CD4-positive, alpha-beta T cell (primary cell): Measurements from ENCODE around the gene DENND1B. TPM values are rescaled to one million over a fixed set of nuclear protein-coding genes. Genes with fewer than 3 reads are reported as not detected.

Experiments used
- ATAC-seq: fragments of 200-7000 bp; cut with Tn5 transposase; one replicate; pipeline ENCODE4 v1.10.0; 2022; ENCODE audit warnings: mild to moderate bottlenecking; ENCODE audit not compliant: poor library complexity
- CTCF ChIA-PET: fragments of 350-600 bp; sonication (Branson Sonifier 250); formaldehyde crosslinking; loops from one replicate; lab custom pipeline; 2021; ENCODE audit warnings: antibody characterized with exemption, inconsistent platforms; lab: Charles Lee
- POLR2A ChIA-PET: fragments of 350-600 bp; sonication (Branson Sonifier 250); formaldehyde crosslinking; loops from one replicate; lab custom pipeline; 2021; ENCODE audit warnings: antibody characterized with exemption, inconsistent platforms; lab: Charles Lee
- DNase-seq, 14 experiments: peaks; one replicate each; pipeline ENCODE4 v3.0.0-alpha.2; 2013 to 2020; ENCODE audit warnings: mixed read lengths in 2 of 14
- H3K27ac ChIP-seq, 2 donors: one replicate each; pipeline versions ENCODE4 v1.5.1 to v1.7.0; 2013; ENCODE audit warnings: low read length in 2 of 2, low read depth in 1 of 2, mild to moderate bottlenecking in 1 of 2
- H3K27me3 ChIP-seq, 2 experiments: 1 replicate in 1 of 2; 2 replicates in 1 of 2; pipeline versions ENCODE4 v1.6.1 to v1.7.0; 2013; ENCODE audit warnings: low read length in 2 of 2, control low read depth in 1 of 2, mild to moderate bottlenecking in 1 of 2, moderate library complexity in 1 of 2; ENCODE audit not compliant: insufficient read depth in 2 of 2, control insufficient read depth in 1 of 2
- H3K36me3 ChIP-seq: one replicate; pipeline ENCODE4 v1.6.1; 2013; ENCODE audit warnings: low read length, control low read depth; ENCODE audit not compliant: insufficient read depth
- H3K4me1 ChIP-seq: one replicate; pipeline ENCODE4 v1.6.1; 2013; ENCODE audit warnings: low read length, control low read depth; ENCODE audit not compliant: insufficient read depth
- H3K4me3 ChIP-seq: one replicate; pipeline ENCODE4 v1.5.1; 2013; ENCODE audit warnings: mild to moderate bottlenecking, low read length, moderate library complexity
- H3K9me3 ChIP-seq, 2 experiments: 1 replicate in 1 of 2; 2 replicates in 1 of 2; pipeline versions ENCODE4 v1.6.1 to v1.7.0; 2013; ENCODE audit warnings: low read length in 2 of 2, mild to moderate bottlenecking in 2 of 2, control low read depth in 1 of 2, moderate library complexity in 1 of 2; ENCODE audit not compliant: control insufficient read depth in 1 of 2, insufficient read depth in 1 of 2
- H3K27ac Mint-ChIP-seq: one replicate; pipeline ENCODE4 v1.8.0; 2020; ENCODE audit warnings: mixed read lengths
- H3K27me3 Mint-ChIP-seq: one replicate; pipeline ENCODE4 v1.8.0; 2021; ENCODE audit warnings: mixed read lengths
- H3K36me3 Mint-ChIP-seq: one replicate; pipeline ENCODE4 v1.8.0; 2021; ENCODE audit warnings: low read depth, mixed read lengths
- H3K4me1 Mint-ChIP-seq: one replicate; pipeline ENCODE4 v1.8.0; 2021; ENCODE audit warnings: low read depth, mixed read lengths
- H3K4me3 Mint-ChIP-seq: one replicate; pipeline ENCODE4 v1.8.0; 2020; ENCODE audit warnings: mild to moderate bottlenecking, mixed read lengths
- H3K9me3 Mint-ChIP-seq: one replicate; pipeline ENCODE4 v1.8.0; 2020; ENCODE audit warnings: mixed read lengths
- intact Hi-C, 2 experiments: fragments of 100-400 bp; cut with DNase I in 1 of 2; cut with micrococcal nuclease in 1 of 2; formaldehyde crosslinking; loops; one replicate each; pipeline versions ENCODE4 v1.15.1 to v1.9.0; 2023 to 2025; cut with DNase I, micrococcal nuclease
- total RNA-seq, 174 experiments: library from RNA in 2 of 174; stranded (reverse) in 2 of 174; gene quantifications; one replicate each; pipeline ENCODE4 v1.2.3 and lab custom pipeline; 2021 to 2026
- TF ChIP-seq, protein P1 (sequence below): fragments of 200-600 bp; IDR thresholded peaks from one replicate; pipeline ENCODE4 v1.8.0; 2022; ENCODE audit warnings: antibody characterized with exemption, mild to moderate bottlenecking

DENND1B gene
- total RNA-seq, 2 experiments from 2014 or later, result 23.9 to 26.5 TPM

DNA sequence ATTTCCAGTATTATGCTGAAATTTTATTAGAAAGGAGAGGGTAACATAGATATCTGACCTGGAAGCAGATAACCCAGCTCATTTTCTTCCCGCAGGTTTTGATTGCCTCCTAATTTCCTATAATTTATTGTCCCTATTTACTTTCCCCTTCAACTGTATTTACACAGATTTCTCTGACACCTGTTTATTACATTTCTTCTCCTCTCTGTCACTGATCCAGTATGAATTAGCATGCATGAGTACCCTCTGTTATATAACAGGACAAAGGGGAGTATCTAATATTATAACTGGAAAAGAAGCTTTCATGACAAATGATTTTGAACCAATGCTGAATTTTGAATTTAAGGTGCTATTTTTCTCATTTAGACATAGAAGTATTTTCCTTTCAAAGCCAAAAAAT, 37.4 kb downstream of the DENND1B start:
- ChIA-PET CTCF (no interaction called here), POLR2A (interaction anchor here (0.6 kb wide), 1 partner anchor 178 kb away, joined by 3 read pairs; no protein-coding TSS in a partner anchor)
- intact Hi-C loops, result no loop called here
- Mint-ChIP-seq H3K27me3 (no peaks in the 10 kb centered on the region), H3K9me3 (no peaks in the 10 kb centered on the region), H3K4me3 (no peak overlapping the region), H3K36me3 (peaks cover 23% of the 10 kb centered on the region), H3K4me1 (peaks cover 71% of the 10 kb centered on the region), H3K27ac (no peak overlapping the region)
- DNase-seq (no peak), ATAC-seq (no peak)
- TF ChIP-seq, protein P1, sequence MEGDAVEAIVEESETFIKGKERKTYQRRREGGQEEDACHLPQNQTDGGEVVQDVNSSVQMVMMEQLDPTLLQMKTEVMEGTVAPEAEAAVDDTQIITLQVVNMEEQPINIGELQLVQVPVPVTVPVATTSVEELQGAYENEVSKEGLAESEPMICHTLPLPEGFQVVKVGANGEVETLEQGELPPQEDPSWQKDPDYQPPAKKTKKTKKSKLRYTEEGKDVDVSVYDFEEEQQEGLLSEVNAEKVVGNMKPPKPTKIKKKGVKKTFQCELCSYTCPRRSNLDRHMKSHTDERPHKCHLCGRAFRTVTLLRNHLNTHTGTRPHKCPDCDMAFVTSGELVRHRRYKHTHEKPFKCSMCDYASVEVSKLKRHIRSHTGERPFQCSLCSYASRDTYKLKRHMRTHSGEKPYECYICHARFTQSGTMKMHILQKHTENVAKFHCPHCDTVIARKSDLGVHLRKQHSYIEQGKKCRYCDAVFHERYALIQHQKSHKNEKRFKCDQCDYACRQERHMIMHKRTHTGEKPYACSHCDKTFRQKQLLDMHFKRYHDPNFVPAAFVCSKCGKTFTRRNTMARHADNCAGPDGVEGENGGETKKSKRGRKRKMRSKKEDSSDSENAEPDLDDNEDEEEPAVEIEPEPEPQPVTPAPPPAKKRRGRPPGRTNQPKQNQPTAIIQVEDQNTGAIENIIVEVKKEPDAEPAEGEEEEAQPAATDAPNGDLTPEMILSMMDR, result no peak
- Histone ChIP-seq H3K4me3 (no peak overlapping the region), H3K36me3 (peaks cover 4% of the 10 kb centered on the region), H3K27ac (no peak overlapping the region), H3K27me3 (no peaks in the 10 kb centered on the region), H3K4me1 (peaks cover 4% of the 10 kb centered on the region), H3K9me3 (peaks cover 0 to 4% of the 10 kb centered on the region in 2 experiments)

DNA sequence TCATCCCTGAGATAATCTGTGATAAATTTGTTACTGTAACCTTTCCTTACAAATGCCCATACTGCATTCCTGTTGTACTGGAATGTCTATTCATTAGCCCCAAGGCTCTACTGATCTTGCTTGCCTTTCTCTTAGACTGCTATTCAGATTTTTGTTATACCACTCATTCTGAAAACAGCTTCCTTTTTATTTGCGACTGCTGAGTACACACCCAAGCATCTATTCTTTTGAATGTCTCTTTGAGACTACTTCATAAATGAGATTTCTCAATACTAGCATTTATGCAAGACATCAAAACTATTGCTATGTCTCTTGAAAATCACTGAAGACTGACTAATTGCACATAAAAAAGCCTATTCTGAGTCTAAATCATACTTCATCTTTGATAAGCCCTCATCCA, 38.6 kb downstream of the DENND1B start:
- TF ChIP-seq, protein P1, result no peak
- no peak overlapping the region for H3K27ac Mint-ChIP-seq

DNA sequence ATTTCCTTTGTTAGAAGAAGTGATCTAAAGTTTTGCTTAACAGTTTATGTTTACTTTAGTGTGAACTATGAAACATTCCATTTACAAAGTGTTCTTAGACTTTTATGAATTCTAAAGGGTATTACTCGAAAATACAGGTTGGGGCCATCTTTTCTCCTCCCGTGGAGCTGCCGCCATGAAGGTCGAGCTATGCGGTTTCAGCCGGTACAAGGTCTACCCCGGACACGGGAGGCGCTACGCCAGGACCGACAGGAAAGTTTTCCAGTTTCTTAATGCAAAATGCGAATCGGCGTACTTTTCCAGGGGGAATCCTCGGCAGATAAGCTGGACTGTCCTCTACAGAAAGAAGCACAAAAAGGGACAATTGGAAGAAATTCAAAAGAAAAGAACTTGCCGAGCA, 39.8 kb downstream of the DENND1B start:
- no peak overlapping the region for H3K27ac ChIP-seq
- H3K4me3 ChIP-seq, result no peak overlapping the region
- TF ChIP-seq, protein P1, result no peak
- DNase-seq (no peak), ATAC-seq (no peak)
- H3K36me3 Mint-ChIP-seq, result peaks cover 31% of the 10 kb centered on the region
- intact Hi-C loops, result no loop called here
- H3K4me1 Mint-ChIP-seq, result peaks cover 59% of the 10 kb centered on the region
- no peak overlapping the region for H3K4me3 Mint-ChIP-seq
- no peaks in the 10 kb centered on the region for H3K27me3 Mint-ChIP-seq
- ChIA-PET POLR2A (no interaction called here), CTCF (no interaction called here)
- H3K27me3 ChIP-seq, result no peaks in the 10 kb centered on the region
- H3K9me3 ChIP-seq, result peaks cover 0 to 4% of the 10 kb centered on the region in 2 experiments
- H3K36me3 ChIP-seq, result peaks cover 6% of the 10 kb centered on the region
- H3K27ac Mint-ChIP-seq, result no peak overlapping the region
- H3K9me3 Mint-ChIP-seq, result no peaks in the 10 kb centered on the region
- H3K4me1 ChIP-seq, result peaks cover 4% of the 10 kb centered on the region

More for the DNA sequence above, 38.6 kb downstream of the DENND1B start:
- Histone ChIP-seq H3K27me3 (no peaks in the 10 kb centered on the region), H3K27ac (no peak overlapping the region), H3K4me3 (no peak overlapping the region), H3K9me3 (peaks cover 0 to 4% of the 10 kb centered on the region in 2 experiments), H3K36me3 (peaks cover 6% of the 10 kb centered on the region), H3K4me1 (peaks cover 4% of the 10 kb centered on the region)
- CTCF ChIA-PET, result no interaction called here
- no peak for DNase-seq
- Mint-ChIP-seq H3K27me3 (no peaks in the 10 kb centered on the region), H3K9me3 (no peaks in the 10 kb centered on the region), H3K4me3 (no peak overlapping the region), H3K4me1 (peaks cover 70% of the 10 kb centered on the region), H3K36me3 (peaks cover 31% of the 10 kb centered on the region)
- POLR2A ChIA-PET, result no interaction called here
- intact Hi-C loops, result no loop called here
- no peak for ATAC-seq
